Measurements from ENCODE around the gene ABR. TPM values are rescaled to one million over a fixed set of nuclear protein-coding genes. Genes with fewer than 3 reads are reported as not detected.

Gene ABR
- total and polyA plus RNA-seq, 2 of the 13 experiments (the other 11 are each of a cell fraction or from before 2014, with no cell fraction given), result 12.4 to 40.4 TPM

DNA sequence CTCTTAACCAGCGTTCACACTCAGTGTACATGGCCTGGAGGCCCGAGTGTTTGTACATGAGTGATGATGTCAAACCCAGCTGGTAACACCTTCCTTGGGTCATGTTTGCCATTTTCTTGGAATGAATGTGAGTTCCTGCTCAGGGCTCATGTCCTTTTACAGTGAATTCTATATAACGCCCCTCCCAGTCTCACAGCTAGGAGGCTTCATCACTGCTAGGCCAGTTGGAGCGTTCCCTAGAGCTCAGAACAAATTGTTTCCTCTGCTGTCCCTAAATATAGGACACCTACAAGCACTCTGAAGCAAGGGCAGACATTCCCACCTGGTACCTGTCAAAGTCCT is 177.4 kb downstream of the ABR start:
- peaks cover 18% of the 10 kb centered on the region for H3K79me2 ChIP-seq (ENCODE audit: insufficient read depth, low read length)
- H3K4me2 ChIP-seq (ENCODE audit: low read depth, low read length), result no peak overlapping the region
- no peak overlapping the region for H3K4me3 ChIP-seq (replicated peaks in 1 of 3; ENCODE audit: insufficient read depth in 1 of 3, low read depth in 2 of 3, low read length in 3 of 3)
- CTCF ChIA-PET (ENCODE audit: low intra/inter-chr PET ratio, low total read pairs), result no interaction called here
- no peak overlapping the region for H3K27ac ChIP-seq (ENCODE audit: extremely low read length, insufficient read depth, low read length)
- no peaks in the 10 kb centered on the region for H3K9me3 ChIP-seq (ENCODE audit: low read length)
- FAIRE-seq (no peak), DNase-seq (ENCODE audit: low spot score) (no peak), ATAC-seq (no peak)
- peaks cover 4% of the 10 kb centered on the region; the same call in 1 of the 2 replicates for H4K20me1 ChIP-seq (ENCODE audit: insufficient read depth, low read length)
- intact Hi-C loops (cut with micrococcal nuclease; ENCODE audit: unreplicated experiment) (no loop called here), in situ Hi-C loops (cut with HindIII; ENCODE audit: extremely low pct_ligation_motif_present, low pct_unique_long_range_greater_than_20kb) (no loop called here)
- TF ChIP-seq ZEB1 (IDR thresholded peaks at IDR 0.05; ENCODE audit: insufficient replicate concordance, low read depth) (no peak), ZNF607 (CRISPR knock-in tag; IDR thresholded peaks at IDR 0.05; ENCODE audit: borderline replicate concordance) (no peak), RFX1 (IDR thresholded peaks at IDR 0.05) (no peak), ZNF598 (CRISPR knock-in tag; IDR thresholded peaks at IDR 0.05; ENCODE audit: borderline replicate concordance) (no peak), ZNF234 (CRISPR knock-in tag; conservative IDR thresholded peaks at IDR 0.05) (no peak)
- 97% methylated on average over 4 of the region's 4 CpGs for WGBS (ENCODE audit: low lambda C conversion rate)
- POLR2A ChIA-PET, result no interaction called here
- H2AFZ ChIP-seq (ENCODE audit: low read length), result no peak overlapping the region
- BruUV-seq (replicated peaks), result no TSS peak
- H3K36me3 ChIP-seq (replicated peaks in 1 of 2; ENCODE audit: control insufficient read depth in 1 of 2, insufficient read depth in 2 of 2, low read length in 2 of 2), result peaks cover 7 to 26% of the 10 kb centered on the region in 2 experiments
- H3K4me1 ChIP-seq (ENCODE audit: insufficient read depth, low read length), result peaks cover 43% of the 10 kb centered on the region
- H3K27me3 ChIP-seq (ENCODE audit: control insufficient read depth in 1 of 2, insufficient read depth in 2 of 2, low read length in 2 of 2), result no peaks in the 10 kb centered on the region
- no peak overlapping the region for H3K9ac ChIP-seq (ENCODE audit: insufficient read depth, low read depth, low read length)

DNA sequence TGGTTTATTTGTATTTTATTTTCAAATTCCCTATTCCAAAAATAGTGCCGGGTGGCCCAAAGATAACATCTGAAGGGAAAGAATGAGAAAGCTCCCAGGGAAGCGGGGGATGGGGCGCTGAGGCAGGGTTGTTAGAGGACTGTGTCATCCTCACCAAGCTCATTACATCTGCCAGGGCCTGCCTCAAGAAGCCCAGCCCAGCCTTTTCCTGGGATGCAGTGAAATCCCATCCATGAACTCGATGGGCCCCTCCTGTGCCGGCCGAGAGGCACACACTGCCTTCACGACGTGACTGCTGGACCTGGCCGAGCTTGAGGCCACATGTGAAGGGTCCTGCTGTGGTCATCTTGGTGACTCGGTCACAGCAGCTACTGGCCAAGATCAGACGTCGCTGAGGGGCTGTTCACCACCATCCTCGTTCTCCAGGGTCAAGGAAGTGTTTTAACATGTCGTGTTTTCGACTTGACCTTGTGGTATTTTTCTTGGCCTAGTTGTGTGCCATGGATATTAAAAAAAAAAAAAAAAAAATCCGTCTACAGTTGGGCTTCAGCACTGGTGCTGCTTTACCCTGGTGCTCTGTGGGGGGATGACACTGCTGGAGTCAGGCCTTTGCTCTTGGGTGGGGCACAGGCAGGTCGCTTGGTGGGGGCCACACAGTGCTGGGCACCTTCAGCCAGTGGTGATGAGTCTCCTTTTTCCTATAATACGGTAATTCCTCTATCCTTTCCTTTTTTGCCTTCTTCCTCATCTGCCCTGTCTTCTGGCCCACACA is 178.0 kb downstream of the ABR start:
- TF ChIP-seq ZNF720 (CRISPR knock-in tag; IDR thresholded peaks at IDR 0.05) (no peak), ZNF558 (CRISPR knock-in tag; IDR thresholded peaks at IDR 0.05; ENCODE audit: borderline replicate concordance) (no peak), AGO2 (optimal IDR thresholded peaks at IDR 0.05; ENCODE audit: low read depth, low read length) (peak; percentile 40), THAP8 (CRISPR knock-in tag; IDR thresholded peaks at IDR 0.05; ENCODE audit: borderline replicate concordance) (no peak), FOXC1 (CRISPR knock-in tag; IDR thresholded peaks at IDR 0.05; ENCODE audit: borderline replicate concordance) (no peak), SNAI1 (CRISPR knock-in tag; IDR thresholded peaks at IDR 0.05; ENCODE audit: borderline replicate concordance) (no peak), SIN3B (IDR thresholded peaks at IDR 0.05; ENCODE audit: low read length) (no peak)
- TF ChIP-seq, protein P1, sequence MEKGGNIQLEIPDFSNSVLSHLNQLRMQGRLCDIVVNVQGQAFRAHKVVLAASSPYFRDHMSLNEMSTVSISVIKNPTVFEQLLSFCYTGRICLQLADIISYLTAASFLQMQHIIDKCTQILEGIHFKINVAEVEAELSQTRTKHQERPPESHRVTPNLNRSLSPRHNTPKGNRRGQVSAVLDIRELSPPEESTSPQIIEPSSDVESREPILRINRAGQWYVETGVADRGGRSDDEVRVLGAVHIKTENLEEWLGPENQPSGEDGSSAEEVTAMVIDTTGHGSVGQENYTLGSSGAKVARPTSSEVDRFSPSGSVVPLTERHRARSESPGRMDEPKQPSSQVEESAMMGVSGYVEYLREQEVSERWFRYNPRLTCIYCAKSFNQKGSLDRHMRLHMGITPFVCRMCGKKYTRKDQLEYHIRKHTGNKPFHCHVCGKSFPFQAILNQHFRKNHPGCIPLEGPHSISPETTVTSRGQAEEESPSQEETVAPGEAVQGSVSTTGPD (CRISPR knock-in tag; IDR thresholded peaks at IDR 0.05), result no peak
- no peaks in the 10 kb centered on the region for H3K9me3 ChIP-seq (ENCODE audit: low read length)
- intact Hi-C loops (cut with micrococcal nuclease; ENCODE audit: unreplicated experiment), result no loop called here
- peaks cover 22% of the 10 kb centered on the region for H3K79me2 ChIP-seq (ENCODE audit: insufficient read depth, low read length)
- H3K4me1 ChIP-seq (ENCODE audit: insufficient read depth, low read length), result peaks cover 43% of the 10 kb centered on the region
- H4K20me1 ChIP-seq (ENCODE audit: insufficient read depth, low read length), result peaks cover 4% of the 10 kb centered on the region; the same call in 1 of the 2 replicates
- no peak for DNase-seq (ENCODE audit: low spot score)
- H3K4me2 ChIP-seq (ENCODE audit: low read depth, low read length), result no peak overlapping the region
- ChIA-PET CTCF (ENCODE audit: low intra/inter-chr PET ratio, low total read pairs) (no interaction called here), POLR2A (interaction anchor here (1.5 kb wide), 1 partner anchor 21 kb away, joined by 5 read pairs; no protein-coding TSS in a partner anchor)
- H3K9ac ChIP-seq (ENCODE audit: insufficient read depth, low read depth, low read length), result no peak overlapping the region
- FAIRE-seq, result no peak
- H3K4me3 ChIP-seq (replicated peaks in 1 of 3; ENCODE audit: insufficient read depth in 1 of 3, low read depth in 2 of 3, low read length in 3 of 3), result no peak overlapping the region
- BruUV-seq (replicated peaks), result no TSS peak
- in situ Hi-C loops (cut with HindIII; ENCODE audit: extremely low pct_ligation_motif_present, low pct_unique_long_range_greater_than_20kb), result no loop called here
- no peak overlapping the region for H3K27ac ChIP-seq (ENCODE audit: extremely low read length, insufficient read depth, low read length)
- no peaks in the 10 kb centered on the region for H3K27me3 ChIP-seq (ENCODE audit: control insufficient read depth in 1 of 2, insufficient read depth in 2 of 2, low read length in 2 of 2)
- H3K36me3 ChIP-seq (replicated peaks in 1 of 2; ENCODE audit: control insufficient read depth in 1 of 2, insufficient read depth in 2 of 2, low read length in 2 of 2), result peaks cover 7 to 26% of the 10 kb centered on the region in 2 experiments
- no peak overlapping the region for H2AFZ ChIP-seq (ENCODE audit: low read length)
- 91% methylated on average over 16 of the region's 18 CpGs for WGBS (ENCODE audit: low lambda C conversion rate)
- no peak for ATAC-seq
